Endothelial cell of umbilical vein (primary cell): ENCODE data around the gene CXXC5. TPM values are rescaled to one million over a fixed set of nuclear protein-coding genes. Genes with fewer than 3 reads are reported as not detected.

Source experiments
- BruUV-seq: library from RNA; stranded (reverse); fragments of 400-500 nt; replicated peaks from 2 replicates; lab custom pipeline; 2021; lab: Mats Ljungman, UMichigan
- CTCF ChIA-PET: fragments of 300-600, 350-600 bp; sonication (Branson Sonifier 250); formaldehyde crosslinking; loops from one replicate; lab custom pipeline; 2021; ENCODE audit warnings: antibody characterized with exemption, inconsistent platforms; lab: Charles Lee
- POLR2A ChIA-PET: fragments of 300-600, 350-600 bp; sonication (Branson Sonifier 250); formaldehyde crosslinking; loops from one replicate; lab custom pipeline; 2021; ENCODE audit warnings: antibody characterized with exemption, inconsistent platforms; lab: Charles Lee
- DNase-seq: peaks from one replicate; pipeline ENCODE4 v3.0.0-alpha.2; 2011; ENCODE audit warnings: low read depth, low spot score
- FAIRE-seq: peaks from 2 replicates; lab custom pipeline; 2011; peaks lifted over from hg19 to GRCh38; lab: Jason Lieb, UNC
- H2AFZ ChIP-seq: 2 replicates; pipeline ENCODE4 v1.6.0; 2012; ENCODE audit warnings: low read depth, low read length, control low read depth, inconsistent platforms
- H3K27ac ChIP-seq: 2 replicates; pipeline ENCODE4 v1.5.1; 2011; ENCODE audit warnings: low read depth, mild to moderate bottlenecking, control low read depth, low read length, moderate library complexity; ENCODE audit not compliant: insufficient read depth
- H3K27me3 ChIP-seq, 2 experiments: 2 replicates each; pipeline versions ENCODE4 v1.6.0 to v1.6.1; 2011; ENCODE audit warnings: low read length in 2 of 2, mixed read lengths in 1 of 2; ENCODE audit not compliant: control insufficient read depth in 2 of 2, insufficient read depth in 2 of 2
- H3K36me3 ChIP-seq, 2 experiments: 2 replicates in 1 of 2; 3 replicates in 1 of 2; pipeline ENCODE4 v1.5.1; 2011; ENCODE audit warnings: low read length in 2 of 2, mild to moderate bottlenecking in 1 of 2, moderate library complexity in 1 of 2; ENCODE audit not compliant: control insufficient read depth in 2 of 2, insufficient read depth in 2 of 2; ENCODE audit errors: extremely low read depth in 1 of 2
- H3K4me1 ChIP-seq: 3 replicates; pipeline ENCODE4 v1.5.1; 2011; ENCODE audit warnings: mild to moderate bottlenecking, low read length; ENCODE audit not compliant: control insufficient read depth, insufficient read depth; ENCODE audit errors: extremely low read depth
- H3K4me2 ChIP-seq: 2 replicates; pipeline ENCODE4 v1.6.1; 2011; ENCODE audit warnings: low read length, control low read depth, mixed read lengths; ENCODE audit not compliant: insufficient read depth
- H3K4me3 ChIP-seq, 3 experiments: fragments of 200-600 bp in 1 of 3; sonication (generic), shearing (Covaris generic) in 1 of 3; replicated peaks in 1 of 3; 2 replicates each; pipeline ENCODE4 v1.5.1; 2011 to 2016; ENCODE audit warnings: control low read depth in 3 of 3, low read length in 3 of 3, mild to moderate bottlenecking in 2 of 3, inconsistent platforms in 1 of 3, low read depth in 1 of 3, moderate library complexity in 1 of 3; ENCODE audit not compliant: insufficient read depth in 1 of 3
- H3K79me2 ChIP-seq: 2 replicates; pipeline ENCODE4 v1.6.0; 2012; ENCODE audit warnings: low read length, inconsistent platforms; ENCODE audit not compliant: control insufficient read depth, insufficient read depth
- H3K9ac ChIP-seq: replicated peaks from 2 replicates; pipeline ENCODE3; 2011; ENCODE audit warnings: low read length, control low read depth; ENCODE audit not compliant: insufficient read depth; ENCODE audit errors: extremely low read depth
- H3K9me1 ChIP-seq: replicated peaks from 3 replicates; pipeline ENCODE4 v1.6.0; 2011; ENCODE audit warnings: mild to moderate bottlenecking, low read length; ENCODE audit not compliant: control insufficient read depth, insufficient read depth; ENCODE audit errors: extremely low read depth
- H3K9me3 ChIP-seq: replicated peaks from 2 replicates; pipeline ENCODE4 v1.5.1; 2012; ENCODE audit warnings: low read length, inconsistent platforms; ENCODE audit not compliant: control insufficient read depth, insufficient read depth
- H4K20me1 ChIP-seq: replicated peaks from 2 replicates; pipeline ENCODE3; 2011; ENCODE audit warnings: mild to moderate bottlenecking, low read length; ENCODE audit not compliant: control insufficient read depth, insufficient read depth; ENCODE audit errors: extremely low read depth
- CTCF ChIP-seq, 2 donors: IDR thresholded peaks; 1 replicate in 1 of 2; 2 replicates in 1 of 2; pipeline ENCODE4 v1.5.1; 2011; ENCODE audit warnings: low read length in 2 of 2, mild to moderate bottlenecking in 2 of 2, moderate library complexity in 2 of 2, control low read depth in 1 of 2, inconsistent platforms in 1 of 2, low read depth in 1 of 2; ENCODE audit not compliant: insufficient read depth in 1 of 2; ENCODE audit errors: extremely low read depth in 1 of 2
- EZH2 ChIP-seq: IDR thresholded peaks from 2 replicates; pipeline ENCODE4 v1.6.1; 2012; ENCODE audit warnings: borderline replicate concordance, low read depth, mild to moderate bottlenecking, moderate library complexity, low read length, inconsistent platforms; ENCODE audit not compliant: severe bottlenecking
- JUN ChIP-seq: IDR thresholded peaks from 2 replicates; pipeline ENCODE4 v1.6.1; 2011; ENCODE audit warnings: borderline replicate concordance, low read depth; ENCODE audit not compliant: insufficient read length, insufficient read depth
- MAX ChIP-seq: IDR thresholded peaks from 2 replicates; pipeline ENCODE4 v1.6.1; 2011; ENCODE audit not compliant: insufficient read depth, insufficient read length
- MYC ChIP-seq: IDR thresholded peaks from one replicate; pipeline ENCODE4 v1.6.1; 2011; ENCODE audit warnings: mild to moderate bottlenecking, low read depth, low read length
- POLR2A ChIP-seq: IDR thresholded peaks from 2 replicates; pipeline ENCODE4 v1.6.1; 2012; ENCODE audit warnings: low read depth, mild to moderate bottlenecking, control low read depth, low read length
- dilution Hi-C: fragments of 300-500 bp; cut with MboI; formaldehyde crosslinking; loops from one replicate; pipeline ENCODE4 v1.15.0; 2019; ENCODE audit warnings: low sequenced_read_pairs; ENCODE audit not compliant: extremely low pct_ligation_motif_present
- intact Hi-C: fragments of 100-400 bp; cut with micrococcal nuclease; formaldehyde crosslinking; loops from one replicate; pipeline ENCODE4 v1.10.0; 2022
- polyA plus RNA-seq, 4 experiments: library from polyadenylated mRNA; depleted of rRNA in 3 of 4; stranded (reverse) in 3 of 4; unstranded in 1 of 4; fragments of >200 nt; gene quantifications; 2 replicates each; pipeline versions ENCODE4 v1.2.1 to v1.2.3, GENCODE V29; 2011 to 2012; ENCODE audit warnings: missing spikeins in 1 of 4
- total RNA-seq: library from RNA; stranded (reverse); gene quantifications from 2 replicates; pipeline ENCODE4 v1.2.3, GENCODE V29; 2021

CXXC5 gene
- total and polyA plus RNA-seq, 2 donors (not counting 3 experiments of a cell fraction or from before 2014, with no cell fraction given): 2.7 to 5.5 TPM

- TF ChIP-seq EZH2 (no peak), JUN (no peak), CTCF (IDR thresholded peaks at IDR 0.05; ENCODE audit: extremely low read depth in 1 of 2, insufficient read depth in 1 of 2, low read depth in 1 of 2, low read length in 2 of 2) (no peak)
- ChIA-PET CTCF (interaction anchor here (0.9 to 4.0 kb wide), 2 partner anchors 12 to 14 kb away, joined by 3 to 13 read pairs; no protein-coding TSS in a partner anchor), POLR2A (no interaction called here)
- no peak for DNase-seq
- dilution Hi-C loops (no loop called here), intact Hi-C loops (no loop called here)
- H3K27me3 ChIP-seq: no peaks in the 10 kb centered on the region
- FAIRE-seq: no peak
- H4K20me1 ChIP-seq: no peaks in the 10 kb centered on the region
- H3K4me3 ChIP-seq: no peak overlapping the region
- BruUV-seq: no TSS peak
- H3K9me1 ChIP-seq: no peaks in the 10 kb centered on the region
- H2AFZ ChIP-seq: no peak overlapping the region
- H3K27ac ChIP-seq: no peak overlapping the region
- H3K4me1 ChIP-seq: peaks cover 26% of the 10 kb centered on the region
- no peaks in the 10 kb centered on the region for H3K36me3 ChIP-seq
- no peak overlapping the region for H3K9ac ChIP-seq
- H3K4me2 ChIP-seq: no peak overlapping the region
- no peaks in the 10 kb centered on the region for H3K79me2 ChIP-seq
- H3K9me3 ChIP-seq: no peaks in the 10 kb centered on the region
Observed at GRCh38 chr5:139665626-139666025, 17.5 kb downstream of the CXXC5 start.

- intact Hi-C loops: no loop called here
- DNase-seq: no peak
- H3K79me2 ChIP-seq: no peaks in the 10 kb centered on the region
- H3K36me3 ChIP-seq: no peaks in the 10 kb centered on the region
- no peak overlapping the region for H3K4me2 ChIP-seq
- dilution Hi-C loops: no loop called here
- ChIA-PET POLR2A (no interaction called here), CTCF (interaction anchor here (0.9 to 4.0 kb wide), 5 partner anchors 11 to 99 kb away, joined by 3 to 14 read pairs (median 5); no protein-coding TSS in a partner anchor)
- FAIRE-seq: no peak
- no peaks in the 10 kb centered on the region for H3K9me3 ChIP-seq
- H3K9me1 ChIP-seq: no peaks in the 10 kb centered on the region
- H3K4me3 ChIP-seq: no peak overlapping the region
- H3K27ac ChIP-seq: no peak overlapping the region
- BruUV-seq: no TSS peak
- no peaks in the 10 kb centered on the region for H4K20me1 ChIP-seq
- H2AFZ ChIP-seq: no peak overlapping the region
- no peaks in the 10 kb centered on the region for H3K27me3 ChIP-seq
- peaks cover 29% of the 10 kb centered on the region for H3K4me1 ChIP-seq
- TF ChIP-seq EZH2 (no peak), POLR2A (no peak), MYC (no peak), MAX (no peak)
- no peak overlapping the region for H3K9ac ChIP-seq
Observed at GRCh38 chr5:139666551-139666950, 18.4 kb downstream of the CXXC5 start.
